HG03196 (cell line): ENCODE results near the gene PRPF39.
A peak's percentile ranks its signal among the peaks of the same experiment; 100 is the strongest.
"Not testable (repeated sequence)": the region's sequence is repeated elsewhere in the genome, so short reads cannot be mapped to it uniquely, and the experiment has no call there.

Source experiments
- ATAC-seq: cut with Tn5 transposase; IDR thresholded peaks from one replicate; pipeline ENCODE4 v1.9.1; 2021; ENCODE audit not compliant: unreplicated experiment

The PRPF39 gene

DNA sequence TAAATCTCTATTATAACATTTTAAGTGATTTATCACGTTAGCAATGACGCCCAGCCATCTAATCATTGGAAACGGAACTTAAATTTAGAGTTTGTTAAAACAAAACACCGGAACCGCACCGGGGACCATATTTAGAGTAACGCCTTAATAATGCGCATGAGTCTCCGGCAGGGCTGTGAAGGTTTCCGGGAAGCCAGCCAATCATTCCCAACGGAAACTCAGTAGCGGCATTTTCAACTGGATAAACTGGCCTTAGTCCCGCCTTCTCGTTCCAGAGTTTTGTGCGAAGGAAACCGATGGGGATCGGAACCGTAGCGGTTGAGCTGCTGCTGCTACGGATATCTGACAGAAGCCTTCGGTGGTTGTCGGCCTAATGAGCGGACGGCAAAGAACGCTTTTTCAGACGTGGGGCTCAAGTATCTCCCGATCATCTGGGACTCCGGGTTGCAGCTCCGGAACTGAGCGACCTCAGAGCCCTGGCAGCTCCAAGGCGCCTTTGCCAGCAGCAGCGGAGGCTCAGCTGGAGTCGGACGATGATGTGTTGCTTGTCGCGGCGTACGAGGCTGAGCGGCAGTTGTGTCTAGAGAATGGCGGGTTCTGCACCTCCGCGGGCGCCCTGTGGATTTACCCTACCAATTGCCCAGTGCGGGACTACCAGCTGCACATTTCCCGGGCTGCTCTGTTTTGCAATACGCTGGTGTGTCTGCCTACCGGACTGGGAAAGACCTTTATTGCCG is 51.9 kb downstream of the PRPF39 start, which contains the start of gene FANCM:
TSS of gene FANCM (plus strand) at position 272 of the 737 bp plus-strand sequence. CDS start at position 374, 102 bp downstream.
- ATAC-seq = peak; percentile 41

DNA sequence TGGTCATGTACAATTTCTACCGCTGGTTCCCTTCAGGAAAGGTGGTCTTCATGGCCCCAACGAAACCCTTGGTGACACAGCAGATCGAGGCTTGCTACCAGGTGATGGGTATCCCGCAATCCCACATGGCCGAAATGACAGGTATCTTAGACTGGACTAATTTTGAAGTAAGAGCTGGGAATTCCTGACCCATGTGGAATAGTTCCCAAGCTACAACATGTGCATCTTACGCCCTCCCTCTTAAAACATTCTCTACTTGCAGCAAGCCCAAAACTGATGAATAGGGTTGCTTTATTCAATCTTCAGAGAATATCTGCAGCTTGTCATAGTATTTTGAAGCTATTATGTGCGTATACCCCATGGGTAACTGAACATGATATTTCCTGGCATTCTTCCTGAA is 52.5 kb downstream of the PRPF39 start:
- no peak for ATAC-seq

DNA sequence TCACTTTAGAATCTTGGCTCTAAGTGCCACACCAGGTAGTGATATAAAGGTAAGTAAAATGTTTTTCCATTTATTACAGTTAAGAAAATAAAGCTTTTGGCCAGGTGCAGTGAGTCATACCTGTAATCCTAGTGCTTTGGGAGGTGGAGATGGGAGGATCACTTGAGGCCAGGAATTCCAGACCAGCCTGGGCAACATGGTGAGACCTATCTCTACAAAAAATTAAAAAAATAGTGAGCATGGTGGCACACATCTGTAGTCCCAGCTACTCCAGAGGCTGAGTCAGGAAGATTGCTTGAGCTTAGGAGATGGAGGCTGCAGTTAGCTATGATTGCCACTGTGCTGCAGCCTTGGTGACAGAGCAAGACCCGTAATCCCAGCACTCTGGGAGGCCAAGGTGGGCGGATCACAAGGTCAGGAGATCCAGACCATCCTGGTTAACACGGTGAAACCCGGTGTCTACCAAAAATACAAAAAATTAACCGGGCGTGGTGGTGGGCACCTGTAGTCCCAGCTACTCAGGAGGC is 56.8 kb downstream of the PRPF39 start:
- ATAC-seq = no peak

DNA sequence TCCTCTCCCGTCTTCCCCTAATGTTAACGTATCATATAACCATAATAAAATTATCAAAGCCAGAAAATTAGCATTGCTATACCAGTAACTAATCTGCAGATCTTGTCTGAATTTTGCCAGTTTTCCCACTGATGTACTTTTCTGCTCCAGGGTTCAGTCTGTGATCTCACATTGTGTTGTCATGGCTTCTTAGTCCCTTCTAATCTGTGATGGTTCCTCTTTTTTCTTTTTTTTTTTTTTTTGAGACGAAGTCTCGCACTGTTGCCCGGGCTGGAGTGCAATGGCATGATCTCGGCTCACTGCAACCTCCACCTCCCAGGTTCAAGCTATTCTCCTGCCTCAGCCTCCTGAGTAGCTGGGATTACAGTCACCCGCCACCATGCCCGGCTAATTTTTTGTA is 58.2 kb downstream of the PRPF39 start:
- ATAC-seq = not testable (repeated sequence)

DNA sequence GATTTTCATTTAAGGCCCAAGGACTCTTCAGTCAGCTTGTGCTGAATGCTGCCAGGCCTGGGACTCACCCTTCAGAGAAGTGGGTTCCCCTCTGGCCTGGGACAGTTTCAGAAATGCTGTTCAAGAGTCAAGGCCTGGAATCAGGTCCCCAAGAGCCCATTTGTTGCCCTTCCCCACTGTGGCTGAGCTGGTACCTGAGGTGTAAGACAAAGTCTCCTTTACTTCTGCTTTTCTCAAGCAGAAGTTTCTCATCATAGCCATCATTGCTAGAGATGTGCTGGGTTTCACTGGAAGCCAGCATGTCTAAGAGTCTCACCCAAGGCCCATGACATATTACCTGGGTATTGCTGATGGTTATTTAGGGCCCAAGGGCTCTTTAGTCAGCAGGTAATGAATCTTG is 60.7 kb downstream of the PRPF39 start:
- ATAC-seq = no peak

GRCh38 chr14:45145214-45145613 is 61.3 kb downstream of the PRPF39 start:
- ATAC-seq = no peak

DNA sequence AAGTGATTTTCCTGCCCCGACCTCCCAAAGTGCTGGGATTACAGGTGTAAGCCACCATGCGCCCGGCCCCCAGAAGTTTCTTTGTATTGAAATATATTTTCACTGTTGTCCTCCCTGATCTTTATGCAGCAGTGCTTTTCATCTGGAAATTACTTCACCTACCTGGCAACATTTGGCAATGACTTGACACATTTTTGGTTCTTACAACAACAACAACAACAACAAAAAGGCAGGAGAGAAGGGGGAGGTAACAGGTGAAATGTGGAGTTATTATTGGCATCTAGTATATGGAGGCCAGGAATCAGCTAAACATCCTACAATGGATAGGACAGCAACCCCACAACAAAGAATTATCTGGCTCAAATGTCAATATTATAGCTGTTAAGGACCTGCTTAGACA is 65.7 kb downstream of the PRPF39 start:
- ATAC-seq = no peak

DNA sequence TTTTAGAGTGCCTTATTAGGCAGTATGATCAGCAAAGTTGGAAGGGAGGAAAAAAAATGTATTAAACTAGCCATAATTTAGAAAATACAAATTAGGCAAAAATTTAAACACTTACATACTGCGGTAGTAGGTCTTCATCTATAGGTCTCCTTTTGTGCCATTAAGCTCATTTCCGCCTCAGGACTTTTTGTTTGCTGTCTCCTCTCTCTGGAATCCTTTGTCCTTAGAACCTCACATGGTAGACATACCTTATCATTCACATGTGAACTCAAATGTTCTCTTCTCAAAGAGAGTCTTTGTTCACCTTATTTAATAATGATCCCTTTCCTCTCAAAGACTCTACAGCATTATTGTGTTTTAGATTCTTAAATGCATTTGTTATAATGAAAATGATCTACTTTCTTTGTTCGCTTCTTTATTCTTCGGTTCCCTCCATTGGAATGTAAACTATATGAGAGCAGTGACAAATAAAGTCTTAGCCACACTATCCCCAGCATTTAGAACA is 66.5 kb downstream of the PRPF39 start:
- ATAC-seq = no peak

GRCh38 chr14:45156067-45156466 is 72.2 kb downstream of the PRPF39 start:
- no peak for ATAC-seq
